ENCODE measurements around the gene ACKR4. TPM values are rescaled to one million over a fixed set of nuclear protein-coding genes. Genes with fewer than 3 reads are reported as not detected.

Gene ACKR4
- polyA plus RNA-seq, 1 experiment, result 26.7 TPM

- Histone ChIP-seq H3K4me3 (ENCODE audit: low read depth, low read length) (no peak overlapping the region), H3K27me3 (ENCODE audit: control insufficient read depth, insufficient read depth, low read length) (no peaks in the 10 kb centered on the region), H3K36me3 (ENCODE audit: control insufficient read depth, insufficient read depth, low read length) (no peaks in the 10 kb centered on the region)
- POLR2A ChIA-PET, result interaction anchor here (0.5 to 0.7 kb wide), 2 partner anchors 51 to 59 kb away, joined by 3 to 4 read pairs; no protein-coding TSS in a partner anchor
- no peak for TF ChIP-seq CTCF (IDR thresholded peaks at IDR 0.05; ENCODE audit: insufficient read depth, low read depth, low read length)
- DNase-seq (ENCODE audit: low read depth), result peak; percentile 66
- CTCF ChIA-PET, result interaction anchor here (1.2 kb wide), 1 partner anchor 24 kb away, joined by 3 read pairs; no protein-coding TSS in a partner anchor
These were observed 3.1 kb upstream of the ACKR4 start for GRCh38 chr3:132593947-132594323.

GRCh38 chr3:132594498-132594897 lies 2.6 kb upstream of the ACKR4 start:
- no peaks in the 10 kb centered on the region for H3K36me3 ChIP-seq (ENCODE audit: control insufficient read depth, insufficient read depth, low read length)
- POLR2A ChIA-PET, result interaction anchor here (1.0 kb wide), 1 partner anchor 12 kb away, joined by 3 read pairs; no protein-coding TSS in a partner anchor
- CTCF ChIA-PET, result interaction anchor here (1.2 kb wide), 1 partner anchor 25 kb away, joined by 3 read pairs; no protein-coding TSS in a partner anchor
- no peak for TF ChIP-seq CTCF (IDR thresholded peaks at IDR 0.05; ENCODE audit: insufficient read depth, low read depth, low read length)
- no peak overlapping the region for H3K4me3 ChIP-seq (ENCODE audit: low read depth, low read length)
- no peak for DNase-seq (ENCODE audit: low read depth)
- H3K27me3 ChIP-seq (ENCODE audit: control insufficient read depth, insufficient read depth, low read length), result no peaks in the 10 kb centered on the region

DNA sequence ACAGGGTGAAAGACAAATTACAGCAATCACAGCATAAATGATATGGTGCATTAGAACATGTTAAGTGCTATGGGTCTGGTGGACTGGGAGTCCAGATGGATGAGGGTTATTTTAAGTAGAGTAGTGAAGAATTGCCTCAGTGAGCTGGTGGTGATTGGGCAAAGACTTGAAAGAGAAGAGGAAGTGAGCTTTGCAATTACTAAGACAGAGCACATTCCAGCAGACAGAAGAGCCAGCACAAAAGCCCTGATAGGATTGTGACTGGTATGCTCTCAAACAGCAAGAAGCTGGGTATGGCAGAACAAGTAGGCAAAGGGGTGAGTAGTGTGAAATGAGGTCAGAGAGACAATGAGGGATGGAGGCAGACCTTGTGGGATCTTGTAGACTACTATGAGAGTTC lies 2.1 kb upstream of the ACKR4 start:
- POLR2A ChIA-PET, result interaction anchor here (0.5 to 1.0 kb wide), 2 partner anchors 11 to 53 kb away, joined by 3 to 4 read pairs; no protein-coding TSS in a partner anchor
- CTCF ChIA-PET, result no interaction called here

DNA sequence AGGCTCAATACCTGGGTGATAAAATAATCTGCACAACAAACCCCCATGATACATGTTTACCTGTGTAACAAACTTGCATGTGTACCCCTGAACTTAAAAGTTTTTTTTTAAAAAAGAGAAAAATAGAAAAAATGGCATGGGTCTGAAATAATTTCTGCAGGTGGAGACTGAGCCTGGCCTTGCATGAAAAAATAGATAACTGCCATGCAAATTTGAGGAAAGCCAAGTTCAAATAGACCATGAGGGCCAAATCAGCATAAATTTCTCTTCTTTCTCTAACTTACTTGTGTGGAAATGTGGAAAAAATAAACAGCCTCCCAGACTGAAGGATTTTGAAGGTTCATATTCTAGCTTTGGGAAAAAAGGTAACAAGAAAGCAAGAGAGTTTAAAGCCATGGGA lies 744 bp upstream of the ACKR4 start:
- ChIA-PET CTCF (interaction anchor here (0.6 to 1.0 kb wide), 3 partner anchors 9 to 35 kb away, joined by 3 read pairs; no protein-coding TSS in a partner anchor), POLR2A (no interaction called here)
- no peaks in the 10 kb centered on the region for H3K27me3 ChIP-seq (ENCODE audit: control insufficient read depth, insufficient read depth, low read length)
- TF ChIP-seq CTCF (IDR thresholded peaks at IDR 0.05; ENCODE audit: insufficient read depth, low read depth, low read length), result no peak
- H3K4me3 ChIP-seq (ENCODE audit: low read depth, low read length), result no peak overlapping the region
- H3K36me3 ChIP-seq (ENCODE audit: control insufficient read depth, insufficient read depth, low read length), result no peaks in the 10 kb centered on the region
- DNase-seq (ENCODE audit: low read depth), result no peak

More for the DNA sequence above, 2.1 kb upstream of the ACKR4 start:
- no peak for TF ChIP-seq CTCF (IDR thresholded peaks at IDR 0.05; ENCODE audit: insufficient read depth, low read depth, low read length)
- no peak for DNase-seq (ENCODE audit: low read depth)
- Histone ChIP-seq H3K4me3 (ENCODE audit: low read depth, low read length) (no peak overlapping the region), H3K27me3 (ENCODE audit: control insufficient read depth, insufficient read depth, low read length) (no peaks in the 10 kb centered on the region), H3K36me3 (ENCODE audit: control insufficient read depth, insufficient read depth, low read length) (no peaks in the 10 kb centered on the region)

DNA sequence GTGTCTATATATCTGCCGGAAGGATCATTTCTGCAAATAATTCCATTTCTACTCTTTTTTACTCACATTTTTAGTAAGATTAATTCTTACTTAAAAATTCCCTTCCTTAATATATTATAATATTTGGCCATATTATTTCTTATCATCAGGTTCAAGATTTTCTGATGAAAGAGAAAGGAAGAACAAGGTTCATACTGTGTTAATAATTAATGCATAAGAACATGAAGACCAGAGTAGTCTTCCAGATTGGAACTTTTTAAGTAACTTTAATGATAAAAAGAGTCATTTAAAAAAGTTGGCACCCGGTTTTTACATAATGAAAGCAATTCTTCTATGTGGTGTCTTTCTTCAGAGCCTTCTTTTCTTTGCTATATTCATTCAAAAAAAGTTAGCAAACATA lies 590 bp downstream of the ACKR4 start:
- Histone ChIP-seq H3K36me3 (ENCODE audit: control insufficient read depth, insufficient read depth, low read length) (no peaks in the 10 kb centered on the region), H3K27me3 (ENCODE audit: control insufficient read depth, insufficient read depth, low read length) (no peaks in the 10 kb centered on the region), H3K4me3 (ENCODE audit: low read depth, low read length) (peak overlapping the region; percentile 43)
- no peak for DNase-seq (ENCODE audit: low read depth)
- TF ChIP-seq CTCF (IDR thresholded peaks at IDR 0.05; ENCODE audit: insufficient read depth, low read depth, low read length), result no peak
- POLR2A ChIA-PET, result interaction anchor here (0.6 kb wide), 1 partner anchor 26 kb away, joined by 3 read pairs; no protein-coding TSS in a partner anchor
- CTCF ChIA-PET, result interaction anchor here (0.6 to 0.7 kb wide), 3 partner anchors 20 to 42 kb away, joined by 3 to 6 read pairs (median 3); no protein-coding TSS in a partner anchor
